Measurements from ENCODE around the gene HYI. TPM values are rescaled to one million over a fixed set of nuclear protein-coding genes. Genes with fewer than 3 reads are reported as not detected.

Gene HYI
- total and polyA plus RNA-seq, 4 donors, result 26.9 to 34.9 (median 29.8) TPM

GRCh38 chr1:43444151-43444828 is 9.4 kb downstream of the HYI start:
- H3K9me3 ChIP-seq (ENCODE audit: control insufficient read depth in 4 of 4, low read length in 3 of 4), result no peaks in the 10 kb centered on the region
- H3K4me1 ChIP-seq (ENCODE audit: control insufficient read depth in 4 of 4, insufficient read depth in 4 of 4, low read length in 3 of 4), result peaks cover 9 to 34% (median 22%) of the 10 kb centered on the region in 4 donors
- TF ChIP-seq NR2F2 (IDR thresholded peaks at IDR 0.05), result no peak
- no peak for TF ChIP-seq ZBTB33 (IDR thresholded peaks at IDR 0.05)
- no peak for TF ChIP-seq GABPA (IDR thresholded peaks at IDR 0.05 in 1 of 2, conservative IDR thresholded peaks at IDR 0.05 in 1 of 2)
- TF ChIP-seq YY1 (IDR thresholded peaks at IDR 0.05), result no peak
- TF ChIP-seq REST (IDR thresholded peaks at IDR 0.05), result no peak
- no peak for TF ChIP-seq JUND (IDR thresholded peaks at IDR 0.05)
- TF ChIP-seq SP1 (IDR thresholded peaks at IDR 0.05), result no peak
- no peak for TF ChIP-seq EGR1 (IDR thresholded peaks at IDR 0.05; ENCODE audit: low read depth in 2 of 2)
- no peak for TF ChIP-seq HNF4A (conservative IDR thresholded peaks at IDR 0.05)
- TF ChIP-seq ATF3 (IDR thresholded peaks at IDR 0.05), result no peak
- TF ChIP-seq MAX (IDR thresholded peaks at IDR 0.05), result no peak
- no peak for TF ChIP-seq HNF4G (IDR thresholded peaks at IDR 0.05)
- TF ChIP-seq TAF1 (conservative IDR thresholded peaks at IDR 0.05), result no peak
- no peak for TF ChIP-seq CTCF (IDR thresholded peaks at IDR 0.05; ENCODE audit: low read depth, low read length, missing input control)
- TF ChIP-seq FOXA2 (IDR thresholded peaks at IDR 0.05), result no peak
- TF ChIP-seq FOXA1 (IDR thresholded peaks at IDR 0.05), result no peak
- TF ChIP-seq RXRA (IDR thresholded peaks at IDR 0.05), result no peak
- TF ChIP-seq RAD21 (IDR thresholded peaks at IDR 0.05), result no peak
- DNase-seq (ENCODE audit: low spot score), result no peak
- 96% methylated on average over 13 of the region's 13 CpGs for WGBS
- no peak overlapping the region for H3K27ac ChIP-seq (ENCODE audit: low read depth in 1 of 2, low read length in 2 of 2)
- H3K36me3 ChIP-seq (ENCODE audit: control insufficient read depth in 4 of 4, insufficient read depth in 3 of 4, low read depth in 1 of 4, low read length in 3 of 4), result peaks cover 13 to 57% (median 37%) of the 10 kb centered on the region in 4 donors
- H3K4me3 ChIP-seq (ENCODE audit: low read depth in 1 of 3, low read length in 3 of 3), result no peak overlapping the region
- H3K9ac ChIP-seq (ENCODE audit: low read depth in 1 of 2, low read length in 2 of 2), result no peak overlapping the region
- no peaks in the 10 kb centered on the region for H3K27me3 ChIP-seq (ENCODE audit: control insufficient read depth in 4 of 4, insufficient read depth in 4 of 4, low read length in 3 of 4)

Data from liver (tissue), 9 donors.